Colonic mucosa (tissue), 4 donors: ENCODE results near the gene YLPM1. TPM values are rescaled to one million over a fixed set of nuclear protein-coding genes. Genes with fewer than 3 reads are reported as not detected.

Experiments
- DNase-seq: peaks from one replicate; pipeline ENCODE4 v3.0.0-alpha.2; 2020
- H3K27ac ChIP-seq: fragments of 200-600 bp; one replicate; pipeline ENCODE4 v1.8.0; 2021
- H3K27me3 ChIP-seq: fragments of 200-600 bp; one replicate; pipeline ENCODE4 v1.8.0; 2021
- H3K36me3 ChIP-seq: fragments of 200-600 bp; one replicate; pipeline ENCODE4 v1.8.0; 2021
- H3K4me1 ChIP-seq: fragments of 200-600 bp; one replicate; pipeline ENCODE4 v1.8.0; 2021; ENCODE audit warnings: mild to moderate bottlenecking
- H3K4me3 ChIP-seq: fragments of 200-600 bp; one replicate; pipeline ENCODE4 v1.8.0; 2021
- H3K9ac ChIP-seq, 2 donors: one replicate each; pipeline ENCODE4 v1.7.0; 2013; ENCODE audit warnings: control low read depth in 2 of 2, low read depth in 2 of 2, low read length in 2 of 2
- H3K9me3 ChIP-seq: fragments of 200-600 bp; one replicate; pipeline ENCODE4 v1.8.0; 2021
- intact Hi-C: fragments of 100-400 bp; cut with DNase I; formaldehyde crosslinking; loops from one replicate; pipeline ENCODE4 v1.14.1; 2022
- total RNA-seq, 2 donors: library from RNA; stranded (reverse); fragmentation: NEBNext Ultra II Directional in 1 of 2; extraction: Animal tissue kit (Norgen Biotek cat#: 25700) in 1 of 2; gene quantifications; one replicate each; pipeline ENCODE4 v1.2.1, GENCODE V29; 2021
- TF ChIP-seq, protein P1 (sequence below): fragments of 200-600 bp; IDR thresholded peaks from one replicate; pipeline ENCODE4 v1.8.0; 2022; ENCODE audit warnings: antibody characterized with exemption, mild to moderate bottlenecking
- donor health status: healthy.
- donor health status: DM: no; HTN: no; CAD: no.
- donor health status: DM: no; HTN: no; CAD: no.

Gene YLPM1
- total RNA-seq, 2 donors from 2014 or later = 36.1 to 41.7 TPM

DNA sequence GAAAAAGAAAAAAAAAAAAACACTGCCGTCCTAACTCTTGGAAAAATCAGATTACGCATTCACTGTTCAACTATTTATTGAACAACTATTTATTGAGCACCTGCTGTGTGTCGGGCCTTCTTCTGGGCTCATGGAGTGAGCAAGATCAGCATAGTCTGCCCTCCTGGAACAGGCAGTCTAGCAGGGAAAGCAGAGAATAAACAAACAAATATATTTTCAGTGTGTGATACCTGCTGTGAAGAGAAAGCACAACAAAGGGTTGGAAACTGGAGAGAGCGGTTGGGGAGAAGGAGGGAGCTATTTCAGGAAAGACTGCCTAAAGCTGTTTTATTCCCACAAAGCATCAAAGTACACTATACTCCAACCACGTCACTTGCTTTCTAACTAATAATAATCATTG lies 102.0 kb downstream of the YLPM1 start:
- no peak overlapping the region for H3K4me3 ChIP-seq
- TF ChIP-seq, protein P1, sequence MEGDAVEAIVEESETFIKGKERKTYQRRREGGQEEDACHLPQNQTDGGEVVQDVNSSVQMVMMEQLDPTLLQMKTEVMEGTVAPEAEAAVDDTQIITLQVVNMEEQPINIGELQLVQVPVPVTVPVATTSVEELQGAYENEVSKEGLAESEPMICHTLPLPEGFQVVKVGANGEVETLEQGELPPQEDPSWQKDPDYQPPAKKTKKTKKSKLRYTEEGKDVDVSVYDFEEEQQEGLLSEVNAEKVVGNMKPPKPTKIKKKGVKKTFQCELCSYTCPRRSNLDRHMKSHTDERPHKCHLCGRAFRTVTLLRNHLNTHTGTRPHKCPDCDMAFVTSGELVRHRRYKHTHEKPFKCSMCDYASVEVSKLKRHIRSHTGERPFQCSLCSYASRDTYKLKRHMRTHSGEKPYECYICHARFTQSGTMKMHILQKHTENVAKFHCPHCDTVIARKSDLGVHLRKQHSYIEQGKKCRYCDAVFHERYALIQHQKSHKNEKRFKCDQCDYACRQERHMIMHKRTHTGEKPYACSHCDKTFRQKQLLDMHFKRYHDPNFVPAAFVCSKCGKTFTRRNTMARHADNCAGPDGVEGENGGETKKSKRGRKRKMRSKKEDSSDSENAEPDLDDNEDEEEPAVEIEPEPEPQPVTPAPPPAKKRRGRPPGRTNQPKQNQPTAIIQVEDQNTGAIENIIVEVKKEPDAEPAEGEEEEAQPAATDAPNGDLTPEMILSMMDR = no peak
- no peaks in the 10 kb centered on the region for H3K36me3 ChIP-seq
- intact Hi-C loops = no loop called here
- H3K9me3 ChIP-seq = no peaks in the 10 kb centered on the region
- no peak overlapping the region for H3K27ac ChIP-seq
- no peaks in the 10 kb centered on the region for H3K27me3 ChIP-seq
- H3K4me1 ChIP-seq = no peaks in the 10 kb centered on the region
- no peak for DNase-seq
- H3K9ac ChIP-seq = no peak overlapping the region

DNA sequence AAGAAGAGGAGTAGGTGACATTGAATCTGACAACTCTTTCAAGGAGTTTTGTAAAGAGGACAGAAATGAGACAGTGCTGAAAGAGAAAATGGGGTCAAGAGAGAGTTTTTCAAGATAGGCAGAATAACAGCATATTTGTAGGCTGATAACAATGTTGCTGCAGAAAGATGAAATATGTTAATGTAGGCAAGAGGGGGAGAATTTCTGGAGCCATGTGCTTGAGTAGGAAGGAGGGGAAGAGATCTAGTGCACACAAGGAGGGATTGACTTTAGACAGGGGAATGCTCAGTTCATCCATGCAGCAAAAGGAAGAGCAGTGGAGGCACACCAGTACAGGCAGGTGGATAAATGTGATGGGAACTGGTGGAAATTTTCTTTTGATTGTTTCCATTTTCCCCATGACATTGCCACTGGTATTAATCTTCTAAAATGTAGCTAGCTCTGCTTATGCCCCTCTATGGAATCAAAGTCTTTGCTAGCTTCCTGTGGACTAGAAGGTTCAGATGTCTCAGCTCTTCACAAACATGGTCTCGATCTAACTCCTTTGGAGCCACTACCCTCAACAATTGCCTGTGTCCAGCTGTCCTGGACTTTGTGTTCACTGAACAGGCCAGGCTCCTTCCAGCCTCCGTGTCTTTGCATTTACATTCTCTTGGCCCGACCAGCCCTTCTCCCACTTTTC lies 103.7 kb downstream of the YLPM1 start:
- Histone ChIP-seq H3K27me3 (no peaks in the 10 kb centered on the region), H3K9me3 (no peaks in the 10 kb centered on the region), H3K27ac (no peak overlapping the region), H3K4me3 (no peak overlapping the region), H3K9ac (no peak overlapping the region), H3K4me1 (no peaks in the 10 kb centered on the region), H3K36me3 (no peaks in the 10 kb centered on the region)
- no peak for DNase-seq
- intact Hi-C loops = no loop called here
- TF ChIP-seq, protein P1 = no peak

DNA sequence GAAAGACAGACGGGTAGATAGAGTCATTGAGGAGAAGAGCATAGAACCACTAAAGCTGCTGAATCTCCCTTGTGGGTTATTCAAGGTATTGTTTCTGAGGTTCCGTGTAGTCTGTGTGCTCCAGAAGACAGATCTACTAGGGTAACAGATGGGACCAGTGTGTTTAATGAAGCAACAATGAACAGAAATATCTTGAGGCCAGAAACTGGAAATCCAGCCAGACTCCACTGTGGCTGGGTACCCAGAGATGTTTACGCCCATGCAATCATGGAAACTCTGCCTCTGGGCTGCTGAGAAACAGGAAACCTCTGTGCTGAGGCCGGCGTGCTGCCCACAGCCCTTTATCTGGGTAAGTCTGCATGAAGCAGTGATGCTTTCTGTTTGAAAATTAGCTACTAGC lies 104.6 kb downstream of the YLPM1 start:
- TF ChIP-seq, protein P1 = no peak
- Histone ChIP-seq H3K9me3 (no peaks in the 10 kb centered on the region), H3K36me3 (no peaks in the 10 kb centered on the region), H3K27me3 (no peaks in the 10 kb centered on the region), H3K27ac (no peak overlapping the region), H3K9ac (no peak overlapping the region), H3K4me1 (no peaks in the 10 kb centered on the region), H3K4me3 (no peak overlapping the region)
- intact Hi-C loops = no loop called here
- DNase-seq = no peak

DNA sequence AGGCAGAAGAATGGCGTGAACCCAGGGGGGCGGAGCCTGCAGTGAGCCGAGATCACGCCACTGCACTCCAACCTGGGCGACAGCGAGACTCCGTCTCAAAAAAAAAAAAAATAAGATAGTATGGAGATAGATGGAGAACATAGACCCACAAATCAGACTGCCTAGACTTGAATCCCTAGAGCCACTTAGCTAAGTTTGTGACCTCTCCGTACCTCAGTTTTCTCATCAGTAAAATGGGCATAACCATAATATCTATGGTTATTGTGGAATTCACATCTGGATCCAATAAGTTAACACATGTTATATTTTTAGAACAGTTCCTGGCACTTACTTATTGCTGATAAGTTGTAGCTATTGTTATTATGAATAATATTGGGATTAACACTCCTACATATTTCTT lies 105.6 kb downstream of the YLPM1 start:
- Histone ChIP-seq H3K4me3 (no peak overlapping the region), H3K4me1 (no peaks in the 10 kb centered on the region), H3K9ac (no peak overlapping the region), H3K27ac (no peak overlapping the region), H3K27me3 (no peaks in the 10 kb centered on the region), H3K36me3 (no peaks in the 10 kb centered on the region), H3K9me3 (no peaks in the 10 kb centered on the region)
- intact Hi-C loops = no loop called here
- TF ChIP-seq, protein P1 = no peak
- no peak for DNase-seq

DNA sequence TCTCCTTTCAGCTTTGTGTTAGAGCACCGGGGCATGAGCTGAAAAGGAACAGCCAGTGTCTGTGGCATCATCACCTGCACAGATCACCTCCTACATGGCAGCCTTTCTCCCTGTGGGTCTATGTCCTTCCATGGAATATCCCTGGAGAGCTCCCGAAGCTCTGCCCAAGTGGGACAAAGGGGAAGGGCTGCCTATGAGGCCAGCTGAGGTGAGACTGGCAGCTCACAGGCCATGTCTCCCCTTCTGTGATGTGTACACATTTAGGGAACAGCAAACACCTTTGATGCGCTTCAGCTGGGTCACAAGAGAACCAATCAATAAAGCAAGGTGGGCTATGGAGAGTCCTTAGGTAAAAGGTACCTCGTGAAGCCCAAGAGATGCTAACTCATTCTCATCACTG lies 108.7 kb downstream of the YLPM1 start:
- DNase-seq = no peak
- Histone ChIP-seq H3K36me3 (no peaks in the 10 kb centered on the region), H3K4me3 (no peak overlapping the region), H3K27ac (no peak overlapping the region), H3K9ac (no peak overlapping the region), H3K9me3 (no peaks in the 10 kb centered on the region), H3K4me1 (no peaks in the 10 kb centered on the region), H3K27me3 (no peaks in the 10 kb centered on the region)
- TF ChIP-seq, protein P1 = no peak
- intact Hi-C loops = no loop called here
